ENCODE measurements around the gene ZBTB40. TPM values are rescaled to one million over a fixed set of nuclear protein-coding genes. Genes with fewer than 3 reads are reported as not detected.

The ZBTB40 gene
- total and polyA plus RNA-seq, 9 of the 15 experiments (the other 6 are each of a cell fraction or from before 2014, with no cell fraction given): 2.6 to 26.0 (median 18.8) TPM

DNA sequence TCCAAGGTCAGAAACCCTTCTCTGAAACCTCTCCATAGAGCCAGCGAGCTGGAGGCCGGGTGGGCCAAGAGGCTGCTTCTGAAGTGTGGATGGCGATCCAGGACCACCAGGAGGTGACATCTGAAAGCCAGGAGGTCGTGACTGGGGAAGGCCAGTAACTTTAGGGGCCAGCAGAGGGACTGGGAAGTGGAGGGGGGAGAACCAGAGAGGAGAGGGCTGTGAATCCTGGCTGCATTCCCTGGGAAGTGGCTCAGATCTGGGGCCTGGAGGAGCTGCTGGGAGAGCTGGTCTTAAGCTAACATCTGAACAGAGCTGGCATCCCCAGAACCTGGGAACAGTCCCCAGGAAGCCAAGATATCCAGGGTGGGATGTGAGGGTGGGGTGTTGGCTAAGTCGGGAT, 100.4 kb downstream of the ZBTB40 start:
- in situ Hi-C loops (cut with MboI) (no loop called here), intact Hi-C loops (cut with micrococcal nuclease) (no loop called here)
- Histone ChIP-seq H3K9me3 (replicated peaks; ENCODE audit: control insufficient read depth, insufficient read depth, low read depth, low read length) (no peaks in the 10 kb centered on the region), H3K4me3 (no peak overlapping the region), H3K27ac (ENCODE audit: extremely low read depth, low read depth, low read length) (no peak overlapping the region), H3K9me1 (ENCODE audit: control insufficient read depth, insufficient read depth, low read length) (no peaks in the 10 kb centered on the region), H3K4me2 (ENCODE audit: insufficient read depth, low read length) (no peak overlapping the region), H3K27me3 (ENCODE audit: control insufficient read depth in 2 of 2, insufficient read depth in 2 of 2, low read length in 2 of 2) (peaks cover 59 to 96% of the 10 kb centered on the region in 2 experiments), H3K4me1 (replicated peaks in 1 of 2; ENCODE audit: control insufficient read depth in 2 of 2, insufficient read depth in 2 of 2, low read length in 2 of 2) (peaks cover 0 to 15% of the 10 kb centered on the region in 2 experiments; a peak in 1 of 5 replicates), H3K36me3 (ENCODE audit: control insufficient read depth, insufficient read depth, low read length) (no peaks in the 10 kb centered on the region), H4K20me1 (replicated peaks; ENCODE audit: control insufficient read depth, insufficient read depth, low read length) (peaks cover 37% of the 10 kb centered on the region), H3K9ac (ENCODE audit: insufficient read depth in 1 of 2, low read depth in 2 of 2, low read length in 2 of 2) (peak overlapping the region in 1 of 2 experiments; percentile 42; a peak in 1 of 4 replicates), H3K79me2 (ENCODE audit: control insufficient read depth, insufficient read depth, low read length) (no peaks in the 10 kb centered on the region), H2AFZ (ENCODE audit: low read depth, low read length) (no peak overlapping the region)
- 2% methylated on average over 5 of the region's 5 CpGs for WGBS (ENCODE audit: insufficient coverage, low coverage, missing lambda C conversion rate)
- TF ChIP-seq ZNF121 (CRISPR knock-in tag; conservative IDR thresholded peaks at IDR 0.05) (no peak), XRCC5 (IDR thresholded peaks at IDR 0.05; ENCODE audit: low read depth, low read length) (no peak)
- ATAC-seq (no peak), FAIRE-seq (no peak), DNase-seq (ENCODE audit: extremely low read depth in 1 of 4, low spot score in 3 of 4) (no peak)
- ChIA-PET CTCF (ENCODE audit: low intra/inter-chr PET ratio) (no interaction called here), POLR2A (interaction anchor here (0.6 to 1.0 kb wide), 2 partner anchors 19 to 22 kb away, joined by 3 read pairs; no protein-coding TSS in a partner anchor)
- no TSS peak for BruUV-seq (replicated peaks)

DNA sequence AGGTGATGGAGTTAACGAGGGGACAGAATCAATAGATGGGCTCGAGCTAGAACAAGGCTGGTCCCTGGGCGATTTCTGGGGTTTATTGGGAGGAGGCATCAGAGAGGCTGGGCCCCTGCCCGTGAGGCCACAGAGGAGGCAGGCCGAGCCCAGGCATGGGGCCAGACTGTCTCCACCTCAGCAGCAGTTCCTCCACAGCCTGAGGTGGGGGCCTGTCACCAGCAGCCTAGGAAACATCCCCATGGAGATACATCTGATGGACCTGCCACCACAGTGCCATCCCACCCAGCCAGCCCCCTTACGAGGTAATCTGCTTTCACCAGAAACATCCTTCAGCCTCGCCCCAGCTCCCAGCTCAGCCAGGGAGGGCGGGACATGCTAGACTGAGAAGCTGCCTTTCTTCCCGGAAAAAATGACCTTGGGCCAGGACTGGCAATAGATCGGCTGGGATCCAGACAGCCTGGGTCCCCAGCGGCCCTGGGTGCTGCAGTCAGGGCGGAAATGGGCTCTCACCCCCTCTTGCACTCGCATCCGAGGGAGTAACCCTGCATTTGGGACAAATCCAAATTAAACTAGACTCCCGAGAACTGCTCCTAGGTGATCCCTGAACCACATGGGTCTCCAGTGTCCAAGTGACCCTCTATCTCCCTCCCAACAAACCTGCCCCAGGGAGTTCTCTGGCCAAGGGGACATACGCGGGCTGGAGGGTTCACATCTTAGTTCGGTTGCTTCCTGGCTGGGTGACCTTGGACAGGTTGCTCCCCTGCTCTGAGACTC, 101.6 kb downstream of the ZBTB40 start:
- Histone ChIP-seq H3K9me1 (ENCODE audit: control insufficient read depth, insufficient read depth, low read length) (no peaks in the 10 kb centered on the region), H3K27ac (ENCODE audit: extremely low read depth, low read depth, low read length) (no peak overlapping the region), H3K79me2 (ENCODE audit: control insufficient read depth, insufficient read depth, low read length) (no peaks in the 10 kb centered on the region), H3K36me3 (ENCODE audit: control insufficient read depth, insufficient read depth, low read length) (no peaks in the 10 kb centered on the region), H3K9ac (ENCODE audit: insufficient read depth in 1 of 2, low read depth in 2 of 2, low read length in 2 of 2) (0 out of 4 replicates have a peak overlapping the region, but pooled peaks of 1 of the 2 experiments have one; percentile 55), H3K9me3 (replicated peaks; ENCODE audit: control insufficient read depth, insufficient read depth, low read depth, low read length) (no peaks in the 10 kb centered on the region), H3K4me1 (replicated peaks in 1 of 2; ENCODE audit: control insufficient read depth in 2 of 2, insufficient read depth in 2 of 2, low read length in 2 of 2) (peaks cover 0 to 15% of the 10 kb centered on the region in 2 experiments; a peak in 1 of 5 replicates), H3K27me3 (ENCODE audit: control insufficient read depth in 2 of 2, insufficient read depth in 2 of 2, low read length in 2 of 2) (peaks cover 58 to 87% of the 10 kb centered on the region in 2 experiments), H2AFZ (ENCODE audit: low read depth, low read length) (no peak overlapping the region), H4K20me1 (replicated peaks; ENCODE audit: control insufficient read depth, insufficient read depth, low read length) (peaks cover 37% of the 10 kb centered on the region), H3K4me2 (ENCODE audit: insufficient read depth, low read length) (no peak overlapping the region), H3K4me3 (no peak overlapping the region)
- intact Hi-C loops (cut with micrococcal nuclease): no loop called here
- no peak for DNase-seq (ENCODE audit: extremely low read depth in 1 of 4, low spot score in 3 of 4)
- no peak for ATAC-seq
- WGBS (ENCODE audit: insufficient coverage, low coverage, missing lambda C conversion rate): 1% methylated on average over 18 of the region's 18 CpGs
- CTCF ChIA-PET (ENCODE audit: low intra/inter-chr PET ratio): no interaction called here
- FAIRE-seq: no peak
- in situ Hi-C loops (cut with MboI): no loop called here
- no TSS peak for BruUV-seq (replicated peaks)
- POLR2A ChIA-PET: interaction anchor here (0.5 to 1.0 kb wide), 3 partner anchors 23 to 77 kb away, joined by 3 read pairs; no protein-coding TSS in a partner anchor
- TF ChIP-seq HNRNPUL1 (IDR thresholded peaks at IDR 0.05; ENCODE audit: low read length) (no peak), POLR2G (IDR thresholded peaks at IDR 0.05; ENCODE audit: low read depth, low read length) (no peak), SIRT6 (IDR thresholded peaks at IDR 0.05; ENCODE audit: low read depth, low read length) (no peak), TEAD1 (CRISPR knock-in tag; IDR thresholded peaks at IDR 0.05) (no peak), ZNF143 (CRISPR knock-in tag; IDR thresholded peaks at IDR 0.05) (no peak), CREM (IDR thresholded peaks at IDR 0.05; ENCODE audit: low read depth) (no peak), HMG20A (CRISPR knock-in tag; conservative IDR thresholded peaks at IDR 0.05) (no peak), KHSRP (IDR thresholded peaks at IDR 0.05) (no peak), ZNF384 (IDR thresholded peaks at IDR 0.05; ENCODE audit: low read depth, low read length) (no peak), ZNF217 (CRISPR knock-in tag; IDR thresholded peaks at IDR 0.05) (no peak), DIDO1 (tag; IDR thresholded peaks at IDR 0.05; ENCODE audit: low read depth) (no peak), TAF15 (IDR thresholded peaks at IDR 0.05; ENCODE audit: low read depth, low read length) (no peak), PYGO2 (tag; IDR thresholded peaks at IDR 0.05) (no peak)
- TF ChIP-seq, protein P1, sequence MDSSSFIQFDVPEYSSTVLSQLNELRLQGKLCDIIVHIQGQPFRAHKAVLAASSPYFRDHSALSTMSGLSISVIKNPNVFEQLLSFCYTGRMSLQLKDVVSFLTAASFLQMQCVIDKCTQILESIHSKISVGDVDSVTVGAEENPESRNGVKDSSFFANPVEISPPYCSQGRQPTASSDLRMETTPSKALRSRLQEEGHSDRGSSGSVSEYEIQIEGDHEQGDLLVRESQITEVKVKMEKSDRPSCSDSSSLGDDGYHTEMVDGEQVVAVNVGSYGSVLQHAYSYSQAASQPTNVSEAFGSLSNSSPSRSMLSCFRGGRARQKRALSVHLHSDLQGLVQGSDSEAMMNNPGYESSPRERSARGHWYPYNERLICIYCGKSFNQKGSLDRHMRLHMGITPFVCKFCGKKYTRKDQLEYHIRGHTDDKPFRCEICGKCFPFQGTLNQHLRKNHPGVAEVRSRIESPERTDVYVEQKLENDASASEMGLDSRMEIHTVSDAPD (CRISPR knock-in tag; IDR thresholded peaks at IDR 0.05): no peak

Data from K562 (cell line).